GM12878 (cell line): ENCODE data around the gene CORO7. TPM values are rescaled to one million over a fixed set of nuclear protein-coding genes. Genes with fewer than 3 reads are reported as not detected.

ENCODE experiments used
- ATAC-seq: fragments of 200-7000 bp; cut with Tn5 transposase; 3 replicates; pipeline ENCODE4 v1.9.1; 2020; ENCODE audit warnings: mild to moderate bottlenecking, moderate library complexity
- BruUV-seq: library from RNA; stranded (reverse); fragments of 400-500 nt; replicated peaks from 2 replicates; lab custom pipeline; 2021; lab: Mats Ljungman, UMichigan
- CTCF ChIA-PET: fragments of 300-600 bp; sonication (Branson Sonifier 250); formaldehyde crosslinking; extraction: SDS; loops from one replicate; lab custom pipeline; 2021; ENCODE audit warnings: inconsistent platforms; lab: Yijun Ruan, JAX
- POLR2A ChIA-PET: fragments of 350-600 bp; formaldehyde crosslinking; extraction: SDS; loops from one replicate; lab custom pipeline; 2021; ENCODE audit warnings: inconsistent platforms; lab: Charles Lee
- RAD21 ChIA-PET: fragments of 300-600 bp; sonication (Branson Sonifier 250); formaldehyde crosslinking; loops from one replicate; lab custom pipeline; 2023; ENCODE audit warnings: antibody characterized with exemption; ENCODE audit not compliant: unreplicated experiment; lab: Charles Lee
- SMC1A ChIA-PET: fragments of 300-600 bp; sonication (Branson Sonifier 250); formaldehyde crosslinking; loops from one replicate; lab custom pipeline; 2023; ENCODE audit not compliant: unreplicated experiment, uncharacterized antibody; lab: Charles Lee
- DNase-seq: peaks from one replicate; pipeline ENCODE4 v3.0.0-alpha.2; 2011; ENCODE audit warnings: low read depth, low spot score
- FAIRE-seq: peaks from 3 replicates; lab custom pipeline; 2011; peaks lifted over from hg19 to GRCh38; lab: Jason Lieb, UNC
- H2AFZ ChIP-seq: 2 replicates; pipeline ENCODE4 v1.6.0; 2011; ENCODE audit warnings: low read depth, low read length, control low read depth; ENCODE audit not compliant: control insufficient read depth
- H3K27ac ChIP-seq: 2 replicates; pipeline ENCODE4 v1.5.1; 2011; ENCODE audit warnings: control low read depth; ENCODE audit not compliant: control insufficient read depth, insufficient read depth
- H3K27me3 ChIP-seq, 2 experiments: replicated peaks in 1 of 2; 2 replicates each; pipeline versions ENCODE4 v1.6.0 to v1.6.1; 2011; ENCODE audit warnings: low read length in 1 of 2; ENCODE audit not compliant: control insufficient read depth in 2 of 2, insufficient read depth in 2 of 2
- H3K36me3 ChIP-seq, 2 experiments: 2 replicates each; pipeline ENCODE4 v1.5.1; 2011; ENCODE audit warnings: low read length in 1 of 2; ENCODE audit not compliant: control insufficient read depth in 2 of 2, insufficient read depth in 2 of 2
- H3K4me1 ChIP-seq: 2 replicates; pipeline ENCODE4 v1.6.1; 2011; ENCODE audit warnings: mild to moderate bottlenecking, low read length, moderate library complexity, mixed read lengths; ENCODE audit not compliant: control insufficient read depth, insufficient read depth
- H3K4me2 ChIP-seq: 2 replicates; pipeline ENCODE4 v1.6.0; 2011; ENCODE audit warnings: control low read depth; ENCODE audit not compliant: control insufficient read depth, insufficient read depth
- H3K4me3 ChIP-seq: fragments of 200-600 bp; sonication (generic); 2 replicates; pipeline ENCODE4 v1.5.1; 2016
- H3K79me2 ChIP-seq: 2 replicates; pipeline ENCODE4 v1.6.0; 2011; ENCODE audit warnings: low read length; ENCODE audit not compliant: control insufficient read depth, insufficient read depth
- H3K9ac ChIP-seq: 2 replicates; pipeline ENCODE4 v1.8.0; 2011; ENCODE audit warnings: low read length, control low read depth, mixed read lengths; ENCODE audit not compliant: control insufficient read depth, insufficient read depth
- H3K9me3 ChIP-seq: replicated peaks from 3 replicates; pipeline ENCODE4 v1.5.1; 2011; ENCODE audit warnings: mild to moderate bottlenecking, low read length; ENCODE audit not compliant: control insufficient read depth, insufficient read depth
- H4K20me1 ChIP-seq: 2 replicates; pipeline ENCODE4 v1.6.0; 2011; ENCODE audit not compliant: control insufficient read depth, insufficient read depth
- BRCA1 ChIP-seq: IDR thresholded peaks from 2 replicates; pipeline ENCODE4 v1.6.1; 2011; ENCODE audit warnings: low read depth, low read length, improper control_type of control experiment
- CEBPB ChIP-seq, 2 experiments: fragments of 150-350 bp in 1 of 2; IDR thresholded peaks; 2 replicates each; pipeline ENCODE4 v1.6.1; 2012 to 2014; ENCODE audit warnings: low read depth in 2 of 2, low read length in 2 of 2, borderline replicate concordance in 1 of 2, inconsistent platforms in 1 of 2
- EP300 ChIP-seq, 2 experiments: fragments of 150-350 bp in 1 of 2; IDR thresholded peaks; 2 replicates each; pipeline ENCODE4 v1.6.1; 2011 to 2012; ENCODE audit warnings: low read depth in 2 of 2, low read length in 2 of 2, borderline replicate concordance in 1 of 2, improper control_type of control experiment in 1 of 2, inconsistent platforms in 1 of 2; ENCODE audit not compliant: control insufficient read depth in 1 of 2
- ESRRA ChIP-seq: IDR thresholded peaks from 2 replicates; pipeline ENCODE4 v1.6.1; 2012; ENCODE audit warnings: mild to moderate bottlenecking, low read length, improper control_type of control experiment
- MTA2 ChIP-seq: fragments of 450-650 bp; IDR thresholded peaks from 2 replicates; pipeline ENCODE4 v1.6.1; 2016; ENCODE audit warnings: low read depth, mild to moderate bottlenecking, moderate library complexity
- NBN ChIP-seq: fragments of 450-650 bp; IDR thresholded peaks from 2 replicates; pipeline ENCODE4 v1.6.1; 2016
- NR2C2 ChIP-seq: IDR thresholded peaks from 2 replicates; pipeline ENCODE4 v1.6.1; 2011; ENCODE audit warnings: borderline replicate concordance, low read depth; ENCODE audit not compliant: control insufficient read depth, insufficient read length
- NRF1 ChIP-seq: conservative IDR thresholded peaks from 2 replicates; pipeline ENCODE4 v1.6.1; 2011; ENCODE audit warnings: mild to moderate bottlenecking, low read depth, low read length, improper control_type of control experiment
- RELA ChIP-seq: fragments of 450-650 bp; IDR thresholded peaks from 2 replicates; pipeline ENCODE4 v1.8.0; 2014; ENCODE audit warnings: borderline replicate concordance; ENCODE audit not compliant: partially characterized antibody
- TAF1 ChIP-seq: IDR thresholded peaks from 2 replicates; pipeline ENCODE4 v1.6.1; 2011; ENCODE audit warnings: mild to moderate bottlenecking, low read depth, low read length, borderline replicate concordance
- WGBS: methylation state at CpG from one replicate; pipeline ENCODE4 v1.1.6; 2016; ENCODE audit warnings: low lambda C conversion rate; ENCODE audit not compliant: insufficient replicate concordance, insufficient coverage; ENCODE audit errors: missing lambda C conversion rate; 5-methylcytosine and 5-hydroxymethylcytosine counted together
- in situ Hi-C: fragments of 300-500 bp; cut with MboI; formaldehyde crosslinking; loops from 9 replicates; pipeline ENCODE4 v1.14.3; 2018; ENCODE audit warnings: mixed read lengths
- intact Hi-C: fragments of 100-400 bp; cut with micrococcal nuclease; formaldehyde crosslinking; loops from one replicate; pipeline ENCODE4 v1.14.2; 2022; ENCODE audit not compliant: unreplicated experiment
- polyA plus RNA-seq, 11 experiments: library from polyadenylated mRNA; depleted of rRNA in 4 of 11; unstranded in 6 of 11; stranded (reverse) in 5 of 11; fragments of >200 nt; fragmentation: Nextera tagmentation in 4 of 11; fragmentation: Illumina TruSeq in 1 of 11; extraction: Ambion mirVana in 4 of 11; extraction: Trizol in 1 of 11; gene quantifications; 1 replicate in 1 of 11; 2 replicates in 10 of 11; pipeline versions ENCODE4 v1.2.1 to v1.2.3, GENCODE V29; 2011 to 2016; ENCODE audit warnings: inconsistent platforms in 2 of 11, missing spikeins in 2 of 11, low read depth in 1 of 11
- total RNA-seq, 4 experiments: library from RNA; depleted of rRNA in 3 of 4; stranded (reverse); fragments of >200 nt in 3 of 4; fragmentation: Illumina TruSeq in 1 of 4; extraction: Trizol in 1 of 4; gene quantifications; 2 replicates each; pipeline versions ENCODE4 v1.2.1 to v1.2.3, GENCODE V29; 2013 to 2021
- TF ChIP-seq, protein P1 (sequence below): IDR thresholded peaks from 2 replicates; pipeline ENCODE4 v1.6.1; 2011; ENCODE audit warnings: low read depth, mild to moderate bottlenecking, low read length, moderate library complexity, borderline replicate concordance; ENCODE audit errors: extremely low read depth
- TF ChIP-seq, protein P2 (sequence below): fragments of 150-350 bp; IDR thresholded peaks from 2 replicates; pipeline ENCODE4 v1.6.1; 2014; ENCODE audit warnings: mild to moderate bottlenecking, low read depth, low read length
- TF ChIP-seq, protein P3 (sequence below): fragments of 450-650 bp; IDR thresholded peaks from 2 replicates; pipeline ENCODE4 v1.6.1; 2017; ENCODE audit warnings: low read depth, mild to moderate bottlenecking, moderate library complexity
- TF ChIP-seq, protein P4 (sequence below): fragments of 450-650 bp; IDR thresholded peaks from 2 replicates; pipeline ENCODE4 v1.6.1; 2016; ENCODE audit warnings: mild to moderate bottlenecking
- TF ChIP-seq, protein P5 (sequence below), 3 experiments: IDR thresholded peaks in 2 of 3; conservative IDR thresholded peaks in 1 of 3; 2 replicates each; pipeline ENCODE4 v1.5.1; 2011; ENCODE audit warnings: low read depth in 3 of 3, low read length in 3 of 3, mild to moderate bottlenecking in 3 of 3, control low read depth in 2 of 3, moderate library complexity in 2 of 3, inconsistent platforms in 1 of 3, mixed read lengths in 1 of 3; ENCODE audit not compliant: control insufficient read depth in 2 of 3, insufficient read depth in 1 of 3; ENCODE audit errors: extremely low read depth in 1 of 3

The CORO7 gene
- total and polyA plus RNA-seq, 10 of the 15 experiments (the other 5 are each of a cell fraction or from before 2014, with no cell fraction given): 0.64 to 89.2 (median 43.7) TPM

DNA sequence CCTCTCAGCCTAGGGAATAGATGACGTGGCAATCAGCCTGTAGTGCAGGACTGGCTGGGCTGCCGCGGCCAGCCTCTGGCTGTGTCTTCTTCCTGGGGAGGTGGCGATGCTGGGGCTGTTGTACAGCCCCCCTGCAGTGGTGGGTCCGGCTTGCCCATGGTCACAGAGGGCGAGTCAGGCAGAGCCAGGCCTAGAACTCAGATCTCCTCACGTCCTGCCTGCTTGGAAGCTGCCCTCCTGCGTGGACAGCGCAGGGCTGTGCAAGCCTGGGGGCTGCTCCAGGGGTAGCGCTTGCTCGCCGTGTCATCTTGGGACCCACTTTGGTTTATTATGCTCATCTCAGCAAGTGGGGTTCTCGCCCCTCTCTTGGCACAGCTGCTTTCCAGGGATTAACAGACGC lies 38.7 kb upstream of the CORO7 start:
- no peak for DNase-seq
- Histone ChIP-seq H3K79me2 (no peaks in the 10 kb centered on the region), H3K36me3 (peaks cover 22% of the 10 kb centered on the region in 2 experiments; a peak in 3 of 4 replicates), H3K9ac (no peak overlapping the region), H3K4me3 (no peak overlapping the region), H3K27ac (no peak overlapping the region), H3K9me3 (no peaks in the 10 kb centered on the region), H3K4me1 (no peaks in the 10 kb centered on the region), H4K20me1 (no peaks in the 10 kb centered on the region; the same call in 1 of the 2 replicates), H3K4me2 (no peak overlapping the region), H2AFZ (no peak overlapping the region), H3K27me3 (no peaks in the 10 kb centered on the region)
- no peak for ATAC-seq
- in situ Hi-C loops: no loop called here
- BruUV-seq: no TSS peak
- no peak for TF ChIP-seq MTA2
- no peak for TF ChIP-seq ESRRA
- TF ChIP-seq, protein P1, sequence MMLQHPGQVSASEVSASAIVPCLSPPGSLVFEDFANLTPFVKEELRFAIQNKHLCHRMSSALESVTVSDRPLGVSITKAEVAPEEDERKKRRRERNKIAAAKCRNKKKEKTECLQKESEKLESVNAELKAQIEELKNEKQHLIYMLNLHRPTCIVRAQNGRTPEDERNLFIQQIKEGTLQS: no peak
- TF ChIP-seq, protein P2, sequence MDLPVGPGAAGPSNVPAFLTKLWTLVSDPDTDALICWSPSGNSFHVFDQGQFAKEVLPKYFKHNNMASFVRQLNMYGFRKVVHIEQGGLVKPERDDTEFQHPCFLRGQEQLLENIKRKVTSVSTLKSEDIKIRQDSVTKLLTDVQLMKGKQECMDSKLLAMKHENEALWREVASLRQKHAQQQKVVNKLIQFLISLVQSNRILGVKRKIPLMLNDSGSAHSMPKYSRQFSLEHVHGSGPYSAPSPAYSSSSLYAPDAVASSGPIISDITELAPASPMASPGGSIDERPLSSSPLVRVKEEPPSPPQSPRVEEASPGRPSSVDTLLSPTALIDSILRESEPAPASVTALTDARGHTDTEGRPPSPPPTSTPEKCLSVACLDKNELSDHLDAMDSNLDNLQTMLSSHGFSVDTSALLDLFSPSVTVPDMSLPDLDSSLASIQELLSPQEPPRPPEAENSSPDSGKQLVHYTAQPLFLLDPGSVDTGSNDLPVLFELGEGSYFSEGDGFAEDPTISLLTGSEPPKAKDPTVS: no peak
- TF ChIP-seq, protein P3, sequence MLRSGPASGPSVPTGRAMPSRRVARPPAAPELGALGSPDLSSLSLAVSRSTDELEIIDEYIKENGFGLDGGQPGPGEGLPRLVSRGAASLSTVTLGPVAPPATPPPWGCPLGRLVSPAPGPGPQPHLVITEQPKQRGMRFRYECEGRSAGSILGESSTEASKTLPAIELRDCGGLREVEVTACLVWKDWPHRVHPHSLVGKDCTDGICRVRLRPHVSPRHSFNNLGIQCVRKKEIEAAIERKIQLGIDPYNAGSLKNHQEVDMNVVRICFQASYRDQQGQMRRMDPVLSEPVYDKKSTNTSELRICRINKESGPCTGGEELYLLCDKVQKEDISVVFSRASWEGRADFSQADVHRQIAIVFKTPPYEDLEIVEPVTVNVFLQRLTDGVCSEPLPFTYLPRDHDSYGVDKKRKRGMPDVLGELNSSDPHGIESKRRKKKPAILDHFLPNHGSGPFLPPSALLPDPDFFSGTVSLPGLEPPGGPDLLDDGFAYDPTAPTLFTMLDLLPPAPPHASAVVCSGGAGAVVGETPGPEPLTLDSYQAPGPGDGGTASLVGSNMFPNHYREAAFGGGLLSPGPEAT: no peak
- TF ChIP-seq RELA: no peak
- TF ChIP-seq, protein P4, sequence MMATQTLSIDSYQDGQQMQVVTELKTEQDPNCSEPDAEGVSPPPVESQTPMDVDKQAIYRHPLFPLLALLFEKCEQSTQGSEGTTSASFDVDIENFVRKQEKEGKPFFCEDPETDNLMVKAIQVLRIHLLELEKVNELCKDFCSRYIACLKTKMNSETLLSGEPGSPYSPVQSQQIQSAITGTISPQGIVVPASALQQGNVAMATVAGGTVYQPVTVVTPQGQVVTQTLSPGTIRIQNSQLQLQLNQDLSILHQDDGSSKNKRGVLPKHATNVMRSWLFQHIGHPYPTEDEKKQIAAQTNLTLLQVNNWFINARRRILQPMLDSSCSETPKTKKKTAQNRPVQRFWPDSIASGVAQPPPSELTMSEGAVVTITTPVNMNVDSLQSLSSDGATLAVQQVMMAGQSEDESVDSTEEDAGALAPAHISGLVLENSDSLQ: no peak
- TF ChIP-seq NR2C2: no peak
- TF ChIP-seq BRCA1: no peak
- TF ChIP-seq, protein P5, sequence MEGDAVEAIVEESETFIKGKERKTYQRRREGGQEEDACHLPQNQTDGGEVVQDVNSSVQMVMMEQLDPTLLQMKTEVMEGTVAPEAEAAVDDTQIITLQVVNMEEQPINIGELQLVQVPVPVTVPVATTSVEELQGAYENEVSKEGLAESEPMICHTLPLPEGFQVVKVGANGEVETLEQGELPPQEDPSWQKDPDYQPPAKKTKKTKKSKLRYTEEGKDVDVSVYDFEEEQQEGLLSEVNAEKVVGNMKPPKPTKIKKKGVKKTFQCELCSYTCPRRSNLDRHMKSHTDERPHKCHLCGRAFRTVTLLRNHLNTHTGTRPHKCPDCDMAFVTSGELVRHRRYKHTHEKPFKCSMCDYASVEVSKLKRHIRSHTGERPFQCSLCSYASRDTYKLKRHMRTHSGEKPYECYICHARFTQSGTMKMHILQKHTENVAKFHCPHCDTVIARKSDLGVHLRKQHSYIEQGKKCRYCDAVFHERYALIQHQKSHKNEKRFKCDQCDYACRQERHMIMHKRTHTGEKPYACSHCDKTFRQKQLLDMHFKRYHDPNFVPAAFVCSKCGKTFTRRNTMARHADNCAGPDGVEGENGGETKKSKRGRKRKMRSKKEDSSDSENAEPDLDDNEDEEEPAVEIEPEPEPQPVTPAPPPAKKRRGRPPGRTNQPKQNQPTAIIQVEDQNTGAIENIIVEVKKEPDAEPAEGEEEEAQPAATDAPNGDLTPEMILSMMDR (IDR thresholded peaks at IDR 0.05 in 2 of 3, conservative IDR thresholded peaks at IDR 0.05 in 1 of 3; ENCODE audit: control insufficient read depth in 2 of 3, extremely low read depth in 1 of 3, insufficient read depth in 1 of 3, low read depth in 3 of 3, low read length in 3 of 3): no peak
- TF ChIP-seq NRF1: no peak
- no peak for TF ChIP-seq CEBPB (IDR thresholded peaks at IDR 0.05; ENCODE audit: borderline replicate concordance in 1 of 2, low read depth in 2 of 2, low read length in 2 of 2)
- TF ChIP-seq TAF1: no peak
- no peak for TF ChIP-seq NBN
- TF ChIP-seq EP300 (IDR thresholded peaks at IDR 0.05; ENCODE audit: borderline replicate concordance in 1 of 2, control insufficient read depth in 1 of 2, low read depth in 2 of 2, low read length in 2 of 2): no peak
- ChIA-PET POLR2A (no interaction called here), CTCF (no interaction called here), SMC1A (no interaction called here), RAD21 (no interaction called here)
- 97% methylated on average over 14 of the region's 14 CpGs for WGBS
- intact Hi-C loops: no loop called here
- FAIRE-seq: no peak
